Measurements from ENCODE around the gene PRIM2. TPM values are rescaled to one million over a fixed set of nuclear protein-coding genes. Genes with fewer than 3 reads are reported as not detected.
"Not testable (repeated sequence)": the region's sequence is repeated elsewhere in the genome, so short reads cannot be mapped to it uniquely, and the experiment has no call there.

PRIM2 gene
- total RNA-seq, 1 donor from 2014 or later = 25.7 TPM

DNA sequence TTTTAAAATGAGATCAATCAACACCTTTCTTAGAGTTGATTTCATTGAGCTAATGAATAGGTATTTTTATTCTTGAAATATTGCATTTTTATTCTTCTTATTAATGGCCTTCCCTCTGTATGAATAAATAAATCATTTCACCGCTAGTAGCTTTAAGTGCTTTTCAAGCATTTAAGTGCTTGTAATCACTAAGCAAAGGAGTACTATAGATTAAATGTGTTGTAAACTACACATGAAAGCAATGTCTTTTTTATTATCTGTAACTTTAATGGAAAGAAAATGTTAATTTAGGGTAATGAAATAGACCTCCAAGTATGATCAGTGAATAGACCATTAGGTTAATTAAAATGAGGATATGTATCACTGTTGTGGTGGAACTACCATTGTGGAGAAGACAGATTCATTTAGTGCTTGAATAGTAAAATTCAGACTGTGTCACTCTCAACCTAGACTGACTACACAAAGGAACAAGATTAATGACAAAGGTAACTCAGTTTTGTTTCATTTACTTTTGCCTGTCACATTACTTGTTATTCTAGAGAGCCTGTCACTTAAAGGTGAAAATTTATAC is 132.2 kb downstream of the PRIM2 start:
- DNase-seq = not testable (repeated sequence)

DNA sequence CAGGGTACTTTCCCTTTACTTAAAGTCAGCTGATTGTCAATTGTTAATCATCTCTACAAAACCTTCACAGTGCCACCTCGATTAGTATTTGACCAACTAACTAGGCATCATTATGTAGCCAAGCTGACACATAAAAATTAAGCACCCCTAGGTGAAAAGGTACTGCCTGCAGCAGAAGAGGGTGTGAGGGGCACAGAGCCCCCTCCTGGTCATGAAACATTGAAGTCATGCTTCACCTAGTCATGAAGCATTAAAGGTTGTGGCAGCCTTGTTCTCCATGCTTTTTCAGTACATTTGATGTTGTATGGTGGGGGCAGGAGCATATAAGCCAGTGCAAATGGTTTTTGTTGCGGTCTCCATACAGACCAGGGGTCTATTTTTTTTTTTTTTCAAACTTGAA is 142.4 kb downstream of the PRIM2 start:
- not testable (repeated sequence) for DNase-seq

DNA sequence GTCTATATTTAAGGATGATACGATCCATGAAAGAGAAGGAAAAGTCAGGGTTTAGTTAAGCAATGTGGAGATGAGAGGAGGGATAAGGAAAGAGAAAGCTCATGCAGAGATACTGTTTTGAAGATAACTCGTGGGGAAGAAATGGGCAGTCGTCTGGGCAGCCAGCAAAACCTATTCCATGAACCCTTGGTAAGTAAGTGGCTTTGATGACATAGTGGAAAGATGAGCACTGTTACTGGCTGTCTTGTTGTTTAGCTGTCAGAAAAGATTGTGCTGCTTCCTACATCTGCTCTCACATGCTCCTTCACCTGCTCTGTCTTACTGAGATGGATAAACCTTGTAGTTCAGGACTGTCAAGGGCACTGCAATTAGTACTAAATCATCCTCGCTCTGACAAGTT is 143.6 kb downstream of the PRIM2 start:
- not testable (repeated sequence) for DNase-seq

DNA sequence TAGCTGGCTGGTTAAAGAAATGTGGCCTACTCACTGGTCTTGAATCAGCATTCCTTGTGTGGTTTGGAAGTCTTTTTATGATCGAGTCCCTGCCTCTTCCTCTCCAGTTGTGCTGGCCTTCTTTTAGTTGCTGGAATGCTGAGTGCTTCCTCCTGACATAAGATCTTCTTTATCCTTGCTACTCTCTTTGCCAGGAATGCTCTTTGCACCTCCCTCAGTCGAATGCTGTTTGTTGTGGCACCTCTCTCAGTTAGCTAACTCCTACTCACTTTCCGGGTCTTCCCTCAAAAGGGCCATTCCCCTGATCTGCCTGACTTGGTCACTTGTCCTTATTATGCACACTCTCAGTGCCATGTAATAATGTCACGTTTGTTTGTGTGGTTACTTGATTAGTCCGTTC is 146.4 kb downstream of the PRIM2 start:
- DNase-seq = not testable (repeated sequence)

DNA sequence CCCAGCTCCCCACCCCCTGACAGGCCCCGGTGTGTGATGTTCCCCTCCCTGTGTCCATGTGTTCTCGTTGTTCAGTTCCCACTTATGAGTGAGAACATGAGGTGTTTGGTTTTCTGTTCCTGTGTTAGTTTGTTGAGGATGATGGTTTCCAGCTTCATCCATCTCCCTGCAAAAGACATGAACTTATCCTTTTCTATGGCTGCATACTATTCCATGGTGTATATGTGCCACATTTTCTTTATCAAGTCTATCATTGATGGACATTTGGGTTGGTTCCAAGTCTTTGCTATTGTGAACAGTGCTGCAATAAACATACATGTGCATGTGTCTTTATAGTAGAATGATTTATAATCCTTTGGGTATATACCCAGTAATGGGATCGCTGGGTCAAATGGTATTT is 148.5 kb downstream of the PRIM2 start:
- DNase-seq = not testable (repeated sequence)

DNA sequence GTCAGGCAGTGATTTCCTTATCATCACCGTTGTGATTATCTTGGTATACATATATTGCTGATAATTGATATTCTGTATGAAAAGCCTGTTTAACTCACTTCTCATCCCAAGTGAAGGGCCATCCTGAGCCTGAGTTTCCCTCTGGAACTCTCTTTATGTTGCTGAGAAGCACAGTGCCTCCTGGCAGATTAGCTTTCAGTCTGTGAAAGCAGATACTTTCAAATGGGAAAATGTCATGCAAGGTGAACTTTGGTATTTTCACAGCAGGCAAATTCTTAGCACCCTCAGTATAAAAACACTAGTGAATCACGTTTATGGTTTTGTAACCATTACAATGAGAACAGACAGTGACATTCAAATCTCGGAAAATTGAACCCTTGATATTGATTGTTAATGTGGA is 151.6 kb downstream of the PRIM2 start:
- no peak for DNase-seq

DNA sequence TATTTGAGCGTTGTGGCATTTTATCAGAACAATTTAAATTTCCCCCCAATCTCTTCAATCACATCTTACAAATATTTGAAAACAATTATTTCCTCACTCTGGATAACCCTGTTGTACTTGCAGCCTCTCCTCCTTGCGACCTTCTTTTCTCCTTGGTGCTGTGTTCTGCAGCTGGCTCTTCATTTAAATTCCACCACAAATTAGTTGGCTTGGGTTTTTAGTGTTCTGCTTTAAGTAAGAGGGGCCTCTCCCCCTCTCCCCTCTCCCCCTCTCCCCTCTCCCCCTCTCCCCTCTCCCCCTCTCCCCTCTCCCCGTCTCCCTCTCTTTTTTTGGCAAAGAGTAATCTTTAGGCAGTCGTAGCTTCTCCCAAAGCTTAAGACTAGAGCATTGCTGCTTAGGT is 152.7 kb downstream of the PRIM2 start:
- DNase-seq = not testable (repeated sequence)

DNA sequence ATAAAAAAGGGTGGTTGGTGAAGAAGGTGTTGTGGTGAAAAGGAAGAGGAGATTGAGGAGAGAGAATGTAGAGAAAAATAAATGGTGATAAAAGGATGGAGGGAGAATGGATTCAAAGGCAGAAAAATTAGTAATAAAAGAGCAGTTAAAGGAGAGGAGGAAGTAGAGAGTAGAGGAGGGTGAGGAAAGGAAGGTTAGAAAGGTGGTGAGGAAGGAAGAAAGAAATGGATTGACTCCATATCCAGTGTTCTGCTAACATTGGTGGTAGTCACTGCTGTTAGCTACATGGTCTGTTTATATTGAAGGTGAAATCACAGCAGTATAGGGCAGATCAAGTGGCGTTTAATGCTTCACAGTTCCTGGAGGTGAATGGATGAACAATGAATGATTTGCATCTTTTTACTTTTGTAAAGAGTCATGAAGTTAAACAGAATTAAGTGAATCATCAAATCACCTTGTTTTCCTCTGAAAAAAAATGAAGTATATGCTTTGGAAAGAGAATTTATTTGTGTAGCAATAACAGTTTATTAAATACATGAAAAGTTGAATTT is 154.0 kb downstream of the PRIM2 start:
- DNase-seq = not testable (repeated sequence)

DNA sequence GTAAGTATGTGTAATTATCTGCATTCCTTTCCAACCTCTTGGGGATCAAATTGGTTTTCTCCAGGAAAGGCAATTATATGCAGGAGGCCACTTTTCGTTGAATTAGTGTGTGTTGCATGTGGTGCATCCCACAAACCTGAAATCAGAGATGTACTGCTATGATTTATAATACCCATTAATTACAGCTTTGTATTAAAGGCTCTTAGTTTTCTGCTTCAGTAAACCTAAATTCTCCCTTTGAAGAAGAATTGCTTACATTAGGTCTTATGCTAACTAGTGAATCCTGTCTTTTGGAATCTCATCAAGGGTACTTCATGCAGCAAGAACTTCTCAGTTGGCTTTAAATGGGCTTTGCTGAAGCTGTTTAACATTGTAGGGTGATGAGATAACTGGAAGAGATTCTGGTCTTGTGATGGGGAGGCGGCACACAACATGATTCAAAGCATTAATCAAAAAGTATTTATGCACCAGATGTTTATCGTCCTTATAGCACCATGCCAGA is 155.5 kb downstream of the PRIM2 start:
- not testable (repeated sequence) for DNase-seq

DNA sequence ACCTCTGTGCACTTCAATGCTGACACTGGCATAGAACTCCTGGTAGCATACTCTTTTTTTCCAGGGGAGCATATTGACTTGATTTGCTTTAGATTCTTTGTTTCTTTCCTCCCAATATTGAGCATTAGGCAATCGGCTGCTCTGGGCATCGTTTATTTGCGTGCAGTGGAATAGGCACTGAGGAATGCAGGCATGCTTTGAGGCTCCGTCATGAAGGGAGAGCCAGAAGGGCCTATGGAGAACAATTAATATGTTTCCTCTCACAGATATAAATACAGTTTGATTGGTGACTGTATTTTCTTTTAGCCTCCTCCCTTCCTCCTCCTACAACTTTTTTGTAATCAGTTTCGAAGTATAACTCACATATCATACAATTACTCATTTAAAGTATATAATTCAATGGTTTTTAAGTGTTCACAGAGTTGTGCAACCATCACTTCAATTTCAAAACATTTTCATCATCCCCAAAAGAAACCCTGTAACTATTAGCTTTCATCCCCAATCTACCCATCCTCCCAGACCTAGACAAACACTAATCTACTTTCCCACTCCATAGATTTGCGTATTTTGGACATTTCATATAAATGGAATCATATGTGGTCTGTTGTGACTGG is 157.5 kb downstream of the PRIM2 start:
- not testable (repeated sequence) for DNase-seq

DNA sequence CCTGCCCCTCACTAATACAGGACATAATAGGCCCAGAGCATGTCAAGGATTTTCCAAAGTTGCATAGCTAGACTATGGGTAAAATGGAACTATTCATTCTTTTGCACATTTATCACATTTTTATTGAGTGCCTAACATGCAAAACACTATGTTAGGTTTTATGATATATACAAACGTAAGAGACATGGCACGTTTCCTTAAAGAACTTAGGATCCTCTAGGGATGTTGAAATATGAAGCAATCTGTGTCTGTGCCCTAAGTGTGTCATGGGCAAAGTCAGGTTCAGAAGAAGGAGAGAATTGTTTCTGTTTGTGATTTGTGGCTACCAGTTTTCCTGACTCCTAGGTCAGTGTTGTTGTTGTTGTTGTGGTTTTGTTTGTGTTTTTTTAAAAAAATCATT is 158.2 kb downstream of the PRIM2 start:
- DNase-seq = not testable (repeated sequence)

DNA sequence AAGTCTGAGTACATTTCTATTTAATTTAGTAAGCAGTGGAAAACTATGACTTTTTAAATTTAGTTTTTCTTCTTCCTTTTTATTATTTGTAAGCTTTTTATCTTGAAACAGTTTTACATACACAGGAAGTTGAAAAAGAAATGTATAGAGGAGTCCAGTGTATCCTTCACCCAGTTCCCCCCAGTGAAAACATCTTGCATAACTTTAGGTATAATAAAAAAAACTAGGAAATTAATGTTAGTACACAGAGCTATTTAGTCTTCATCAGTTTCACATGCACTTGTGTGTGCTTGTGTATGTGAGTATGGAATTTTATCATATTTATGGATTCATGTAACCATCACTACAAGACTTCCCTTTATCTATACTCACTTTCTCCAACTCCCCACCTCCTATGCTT is 162.8 kb downstream of the PRIM2 start:
- DNase-seq = not testable (repeated sequence)

DNA sequence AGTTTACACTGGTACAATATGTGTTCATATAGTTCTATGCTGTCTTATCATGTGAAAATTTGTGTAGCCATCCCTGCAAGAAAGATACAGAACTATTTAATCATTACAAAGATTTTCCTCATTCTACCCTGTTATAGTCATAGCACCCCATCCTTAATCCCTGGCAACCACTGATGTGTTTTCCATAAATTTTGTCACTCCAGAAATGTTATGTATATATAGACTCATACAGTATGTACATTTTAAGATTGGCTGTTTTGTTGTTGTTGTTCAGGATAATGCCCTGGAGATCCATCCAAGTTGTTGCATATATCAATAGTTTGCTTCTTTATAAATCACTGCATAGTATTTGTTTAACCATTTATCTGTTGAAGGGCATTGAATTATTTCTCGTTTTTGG is 163.7 kb downstream of the PRIM2 start:
- not testable (repeated sequence) for DNase-seq

DNA sequence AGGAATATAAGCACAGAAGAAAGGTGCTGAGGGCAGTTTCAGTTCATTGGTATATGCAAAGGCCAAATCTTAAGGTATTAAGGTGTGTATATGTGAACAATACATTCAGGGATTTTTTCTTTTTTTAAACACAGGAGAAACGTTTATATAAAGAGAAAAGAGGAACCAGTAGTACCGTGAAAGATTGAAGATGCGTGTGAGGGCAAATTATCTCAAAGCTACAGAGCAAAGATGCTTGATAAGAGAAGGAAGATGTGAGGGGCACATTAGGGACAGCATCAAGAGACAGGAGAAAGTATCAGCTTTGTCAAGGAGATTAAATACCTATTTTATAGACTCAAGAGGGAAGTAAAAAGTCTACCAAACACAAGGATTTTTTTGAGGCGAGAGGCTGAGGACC is 165.0 kb downstream of the PRIM2 start:
- DNase-seq = not testable (repeated sequence)

DNA sequence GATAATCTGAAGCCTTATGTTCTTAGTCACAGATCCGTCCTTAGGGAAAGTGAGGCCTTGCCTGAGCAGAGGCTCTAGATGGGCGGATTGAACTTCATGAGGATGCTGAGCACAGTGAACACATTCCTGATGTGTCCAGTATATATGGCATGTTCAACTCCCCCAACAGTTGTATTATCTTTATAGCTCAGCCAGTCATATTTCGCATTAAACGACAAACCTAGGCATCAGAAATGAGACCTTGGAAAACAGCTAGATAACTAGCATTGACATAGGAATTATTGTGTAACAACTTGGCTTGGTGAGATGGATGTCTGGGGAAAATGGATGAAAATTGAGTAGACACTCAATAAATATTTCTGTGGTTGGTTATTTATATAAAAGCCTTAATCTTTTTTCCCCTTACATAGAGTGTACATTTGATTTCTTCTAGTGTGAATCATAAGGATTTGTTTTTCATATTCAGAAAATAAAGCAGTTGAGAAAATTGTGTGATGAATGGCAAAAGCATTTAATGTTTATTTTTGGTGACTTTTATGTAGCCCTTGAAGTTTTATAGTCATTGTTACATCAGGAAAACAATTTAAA is 169.2 kb downstream of the PRIM2 start:
- not testable (repeated sequence) for DNase-seq

DNA sequence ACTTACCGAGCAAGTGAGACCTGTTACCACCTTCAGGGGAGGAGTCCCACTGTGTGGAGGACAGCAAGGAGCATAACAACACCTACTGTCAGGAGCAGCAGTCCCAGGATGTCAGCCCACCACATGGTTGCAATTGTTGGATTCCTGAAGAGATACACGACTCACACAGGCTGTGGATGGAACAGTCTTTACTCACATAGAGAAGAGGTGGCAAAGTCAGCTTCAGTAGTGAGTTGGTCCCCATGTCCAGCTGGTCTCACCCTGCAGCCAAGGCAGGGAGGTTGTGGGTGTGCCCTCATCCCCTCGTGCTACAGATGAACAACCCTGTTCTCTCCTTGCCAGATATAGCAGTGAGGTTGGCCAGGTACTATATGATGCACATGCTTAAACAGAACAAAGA is 171.1 kb downstream of the PRIM2 start:
- not testable (repeated sequence) for DNase-seq

DNA sequence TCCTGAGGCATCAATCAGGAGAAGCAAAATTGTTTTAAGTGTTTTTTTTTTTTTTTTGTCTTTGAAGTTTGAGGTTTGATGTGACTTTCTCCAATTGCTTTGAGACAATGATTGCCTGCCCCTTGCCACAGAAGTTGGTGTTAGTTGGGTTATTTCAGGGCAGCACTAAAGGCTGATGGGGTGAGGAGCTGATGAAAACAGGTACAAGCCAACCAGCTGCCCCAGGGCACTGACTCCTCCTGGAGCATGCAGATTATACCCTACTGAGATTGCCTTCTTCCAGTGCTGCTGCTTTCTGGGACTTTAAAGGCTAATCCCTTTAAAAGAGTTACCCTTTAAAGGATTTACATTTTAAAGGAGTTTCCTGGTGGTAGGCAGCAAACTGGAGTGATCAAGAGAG is 172.5 kb downstream of the PRIM2 start:
- not testable (repeated sequence) for DNase-seq

DNA sequence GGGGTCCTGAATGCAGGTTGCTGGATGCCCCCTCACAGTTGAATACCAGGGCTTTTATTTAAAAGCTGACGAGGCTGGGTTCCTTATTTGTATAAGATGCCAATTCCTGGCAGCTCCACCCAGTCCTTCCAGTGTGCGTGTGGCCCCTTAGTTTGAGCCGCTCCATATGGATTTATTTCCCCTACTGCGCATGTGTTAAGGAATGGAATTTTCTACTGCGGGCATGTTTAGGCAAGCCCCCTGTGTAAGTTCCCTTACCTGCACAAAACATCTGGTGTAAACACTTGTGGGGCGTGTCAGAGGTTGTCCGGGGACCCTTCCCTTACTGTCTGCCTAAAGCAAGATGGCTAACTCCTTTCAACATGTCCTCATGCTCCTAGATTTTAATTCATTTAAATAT is 174.4 kb downstream of the PRIM2 start:
- not testable (repeated sequence) for DNase-seq

DNA sequence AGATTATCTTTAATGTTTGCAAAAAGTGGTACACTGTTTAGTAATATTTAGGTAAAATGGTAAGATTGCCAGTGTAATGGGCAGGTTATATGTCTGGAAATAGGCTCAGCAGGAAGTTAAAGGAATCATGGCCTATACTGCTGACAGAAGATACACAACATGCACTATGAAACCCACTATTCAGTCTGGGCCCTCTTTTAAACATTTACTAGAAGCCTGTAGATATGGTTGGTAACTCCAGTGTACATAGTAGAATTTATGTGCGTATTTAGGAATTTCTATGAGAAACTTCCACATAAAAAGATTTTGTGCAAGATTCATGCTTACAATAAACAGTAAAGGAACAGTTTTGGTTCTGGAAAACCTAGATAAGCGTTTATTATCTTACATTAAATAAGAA is 178.8 kb downstream of the PRIM2 start:
- not testable (repeated sequence) for DNase-seq

DNA sequence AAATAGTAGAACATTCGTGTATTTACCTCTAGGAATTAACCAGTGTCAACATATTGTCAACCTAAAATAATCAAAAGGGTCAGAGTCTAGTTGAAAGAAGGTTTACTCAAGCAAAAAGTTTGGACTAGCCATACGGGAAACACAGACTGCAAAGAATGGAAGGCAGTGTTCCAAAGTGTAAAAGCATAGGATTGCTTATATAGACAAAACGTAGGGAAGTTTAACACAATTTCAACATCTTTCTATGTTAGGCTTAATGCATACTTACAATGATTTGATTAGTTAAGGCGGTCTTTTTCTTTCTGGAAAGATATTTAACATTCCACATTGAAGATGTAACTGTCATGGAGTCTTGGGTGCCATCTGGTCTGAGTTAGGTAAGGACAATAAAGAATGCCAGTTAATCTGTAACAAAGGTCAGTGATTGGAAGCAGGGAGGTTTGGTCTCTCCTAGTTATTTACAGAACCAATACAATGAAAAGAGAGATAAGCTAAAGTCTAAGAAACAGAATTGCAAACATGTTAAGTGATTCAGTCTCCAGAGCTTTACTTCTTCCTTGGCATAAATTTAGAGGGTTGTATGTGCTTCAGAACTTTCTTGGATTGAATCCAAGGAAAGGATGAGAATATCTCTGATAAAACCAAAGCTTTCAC is 183.1 kb downstream of the PRIM2 start:
- not testable (repeated sequence) for DNase-seq

DNA sequence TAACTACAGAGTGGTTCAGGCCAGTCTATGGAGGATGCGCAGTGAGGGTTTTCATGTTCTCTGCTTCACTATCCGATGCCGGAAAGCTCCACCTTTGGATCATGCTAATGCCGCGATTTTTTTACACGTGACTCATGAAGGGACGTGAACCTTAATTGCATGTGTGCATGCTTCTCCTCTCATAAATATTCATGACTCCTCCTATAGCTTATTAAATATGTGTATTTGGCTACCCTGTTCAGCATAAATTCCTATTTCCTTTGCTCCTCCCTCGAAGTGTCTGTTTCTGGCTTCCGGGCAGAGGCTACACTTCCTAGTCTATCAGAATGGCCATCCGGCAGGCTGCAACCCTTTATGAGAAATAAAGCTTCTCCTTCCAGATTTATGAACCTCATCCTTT is 185.0 kb downstream of the PRIM2 start:
- DNase-seq = not testable (repeated sequence)

DNA sequence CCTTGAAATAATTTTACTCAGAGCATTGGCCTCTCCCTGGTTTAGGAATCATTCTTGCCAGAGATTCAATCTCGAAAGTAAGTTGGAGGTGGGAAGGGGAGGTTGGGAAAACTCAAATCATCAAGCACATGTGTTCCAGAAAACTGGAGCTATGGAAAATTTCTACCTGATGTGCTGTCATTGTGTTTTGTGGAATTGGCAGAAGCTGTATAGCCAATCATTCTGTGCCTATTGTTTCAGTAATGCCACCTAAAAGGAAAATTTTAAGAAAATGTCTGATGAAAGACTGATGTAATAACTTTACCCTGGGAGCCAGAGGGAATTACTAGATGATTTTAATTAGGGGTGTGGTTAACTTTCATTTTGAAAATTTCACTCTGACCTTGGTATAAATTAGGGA is 187.8 kb downstream of the PRIM2 start:
- DNase-seq = not testable (repeated sequence)

DNA sequence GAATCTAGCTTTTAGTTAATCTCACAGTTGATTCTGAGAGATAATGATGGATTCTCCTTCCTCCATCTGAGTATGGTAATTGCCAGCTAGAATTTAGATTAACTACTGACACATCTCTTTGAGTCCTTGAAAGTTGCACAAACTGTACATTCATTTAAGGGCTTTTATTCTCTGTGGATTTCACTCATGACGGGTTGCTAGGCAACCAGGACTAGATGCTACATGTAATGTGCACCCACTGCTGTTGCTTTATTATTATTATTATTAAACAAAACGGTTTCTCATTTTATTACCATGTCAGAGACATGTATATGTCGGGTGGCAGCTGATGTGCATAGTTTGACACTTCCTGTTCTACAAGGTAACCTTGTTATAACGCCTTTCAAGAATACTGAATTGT is 193.0 kb downstream of the PRIM2 start:
- DNase-seq = not testable (repeated sequence)
